Kasumi-1 (cell line): ENCODE data around the gene TRIM24.

ENCODE experiments used
- DNase-seq, 2 experiments: peaks; one replicate each; lab custom pipeline; 2025; lab: John Stamatoyannopoulos, UW

The TRIM24 gene

DNA sequence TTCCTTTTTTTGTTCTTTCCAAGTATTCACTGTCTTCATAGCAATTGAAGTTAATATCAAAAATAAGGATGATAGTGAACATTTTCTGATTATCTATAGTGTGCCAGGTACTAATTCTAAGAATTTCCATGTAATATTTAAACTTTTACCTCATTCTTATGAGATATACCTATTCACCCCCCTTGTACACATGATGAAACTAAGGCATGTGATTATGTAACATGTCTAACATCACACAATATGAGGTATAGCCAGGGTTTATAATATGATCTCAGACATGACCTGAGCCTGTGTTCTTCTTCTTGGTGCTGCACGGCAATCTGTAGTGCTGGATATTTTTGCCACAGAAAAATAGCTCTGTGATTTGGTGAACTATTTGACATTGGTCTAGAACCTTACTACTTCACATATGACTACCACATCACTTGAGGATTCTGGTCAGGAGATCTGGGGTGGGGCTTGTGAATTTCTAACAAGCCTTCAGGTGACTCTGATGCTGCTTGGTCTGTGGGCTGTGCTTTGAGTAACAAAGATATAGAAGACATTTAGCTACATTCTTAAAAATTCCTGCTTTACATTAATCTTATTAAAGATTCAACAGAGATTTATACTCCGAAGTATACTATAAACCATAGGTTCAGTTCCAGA is 79.1 kb downstream of the TRIM24 start:
- DNase-seq: no peak

DNA sequence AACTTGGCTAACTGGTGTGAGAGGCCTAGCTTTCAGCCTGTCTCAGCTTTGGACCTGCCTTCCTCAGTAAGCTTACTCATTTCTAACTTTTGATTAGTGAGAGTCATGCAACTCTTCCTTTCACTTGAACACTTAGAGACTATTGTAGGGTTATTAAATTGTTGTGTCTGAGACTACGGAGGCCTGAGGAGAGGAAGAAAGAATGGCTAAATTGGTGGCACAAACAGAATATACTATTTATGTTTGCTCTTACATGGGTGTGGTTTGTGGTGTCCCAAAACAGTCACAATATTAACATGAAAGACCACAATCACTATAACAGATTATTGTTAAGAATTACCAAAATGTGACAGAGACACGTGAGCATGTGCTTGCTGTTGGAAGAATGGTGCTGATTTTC is 82.1 kb downstream of the TRIM24 start:
- no peak for DNase-seq

DNA sequence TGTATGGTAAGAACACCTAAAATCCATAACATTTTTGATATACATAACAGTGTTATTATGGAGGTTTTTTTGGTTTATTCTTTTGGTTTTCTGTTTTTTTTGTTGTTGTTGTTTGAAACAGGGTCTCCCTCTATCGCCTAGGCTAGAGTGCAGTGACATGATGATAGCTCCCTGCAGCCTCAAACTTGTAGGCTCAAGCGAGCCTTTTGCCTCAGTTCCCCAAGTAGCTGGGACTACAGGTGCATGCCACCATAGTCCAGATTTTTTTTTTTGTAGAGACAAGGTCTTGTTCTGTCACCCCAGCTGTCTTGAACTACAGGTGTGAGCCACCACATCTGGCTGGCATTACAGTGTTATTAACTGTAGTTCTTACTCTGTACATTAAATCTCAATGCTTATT is 83.7 kb downstream of the TRIM24 start:
- DNase-seq: no peak

DNA sequence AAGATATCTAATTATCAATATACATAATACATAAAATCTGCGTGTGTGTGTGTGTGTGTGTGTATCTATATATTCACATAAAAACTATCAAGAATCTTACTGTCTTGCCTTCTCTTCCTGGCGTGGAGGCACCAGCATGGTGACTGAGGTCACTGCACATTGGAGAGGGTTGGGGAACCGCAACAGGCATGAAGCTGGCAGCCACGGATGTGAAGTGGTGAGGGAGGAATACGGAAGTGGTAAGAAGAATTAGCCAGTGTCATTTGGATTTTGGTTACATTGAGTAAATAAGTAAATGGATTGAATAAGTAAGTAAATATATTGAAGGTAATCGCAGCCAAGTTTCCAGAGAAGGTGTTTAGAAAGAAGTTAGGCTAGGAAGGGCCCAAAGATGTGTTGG is 85.1 kb downstream of the TRIM24 start:
- no peak for DNase-seq

DNA sequence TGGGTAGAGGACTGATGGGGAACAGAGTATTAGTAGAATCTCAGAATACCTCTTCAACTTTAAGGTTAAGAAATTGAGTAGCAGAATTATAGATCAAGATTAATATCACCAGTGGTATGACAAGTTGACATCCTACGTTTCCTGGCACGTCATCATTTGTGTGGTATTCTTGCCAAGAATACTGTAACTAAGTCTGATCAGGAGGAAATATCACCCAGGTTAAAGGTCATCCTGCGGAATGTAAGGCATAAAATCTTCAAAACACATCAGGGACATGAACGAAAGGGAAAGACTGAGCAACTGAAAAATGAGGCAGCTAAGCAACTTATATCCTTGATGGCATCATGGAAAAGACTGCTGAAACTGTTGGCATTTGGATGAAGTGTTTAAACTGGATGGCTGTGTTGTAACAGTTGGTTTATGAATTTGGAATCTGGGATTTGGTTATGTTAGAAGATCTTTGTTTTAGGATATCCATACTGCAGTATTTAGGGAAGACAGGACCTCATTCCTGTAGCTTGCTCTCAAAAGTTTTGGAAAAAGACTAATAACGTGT is 86.1 kb downstream of the TRIM24 start:
- DNase-seq: no peak

DNA sequence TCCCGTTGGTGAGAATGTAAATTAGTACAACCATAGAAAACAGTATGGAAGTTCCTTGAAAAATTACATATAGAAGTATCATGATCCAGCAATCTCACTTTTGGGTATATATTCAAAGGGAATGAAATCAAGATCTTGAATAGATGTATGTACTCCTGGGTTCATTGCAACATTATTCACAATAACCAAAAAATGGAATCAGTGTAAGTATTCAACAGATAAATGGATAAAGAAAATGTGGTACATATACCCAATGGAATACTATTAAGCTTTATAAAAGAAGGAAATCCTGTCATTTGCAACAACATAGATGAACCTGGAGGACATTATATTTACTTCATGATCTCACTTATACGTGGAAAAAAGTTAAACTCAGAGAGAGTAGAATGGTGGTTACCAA is 86.8 kb downstream of the TRIM24 start:
- no peak for DNase-seq

DNA sequence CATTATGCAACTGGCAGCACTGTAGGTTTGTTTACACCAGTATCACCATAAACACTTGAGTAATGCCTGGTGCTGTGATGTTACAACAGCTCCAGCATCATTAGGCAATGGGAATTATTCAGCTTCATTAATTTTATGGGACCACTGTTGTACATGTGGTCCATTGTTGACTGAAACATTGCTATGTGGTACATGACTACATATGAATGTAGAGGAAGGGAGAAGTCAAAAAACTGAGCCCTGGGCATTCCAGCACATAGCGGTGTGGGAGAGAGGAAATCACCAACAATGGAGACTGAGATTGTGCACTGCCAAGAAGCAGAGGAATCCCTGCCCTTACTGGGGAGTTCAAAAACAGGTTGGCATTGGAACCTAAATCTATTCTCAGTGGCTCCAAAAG is 89.0 kb downstream of the TRIM24 start:
- DNase-seq: no peak

DNA sequence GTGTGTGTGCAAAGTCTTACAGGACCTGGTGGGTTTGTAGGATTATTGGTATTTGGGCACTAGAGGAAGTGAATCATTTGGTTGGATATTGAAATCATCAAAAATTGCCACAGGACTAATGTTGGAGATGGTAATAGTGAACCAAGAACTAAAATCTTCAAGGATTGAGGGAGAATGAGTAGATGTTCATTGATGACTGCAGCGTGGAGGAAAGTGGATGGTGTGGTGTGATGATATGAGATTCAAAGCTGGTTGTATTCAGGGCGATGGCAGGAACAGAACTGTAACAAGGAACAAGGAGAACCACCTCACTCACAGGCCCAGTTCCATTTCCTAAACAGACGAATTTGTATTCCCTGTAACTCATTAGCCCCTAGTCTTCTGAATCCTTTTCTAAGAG is 90.3 kb downstream of the TRIM24 start:
- no peak for DNase-seq

DNA sequence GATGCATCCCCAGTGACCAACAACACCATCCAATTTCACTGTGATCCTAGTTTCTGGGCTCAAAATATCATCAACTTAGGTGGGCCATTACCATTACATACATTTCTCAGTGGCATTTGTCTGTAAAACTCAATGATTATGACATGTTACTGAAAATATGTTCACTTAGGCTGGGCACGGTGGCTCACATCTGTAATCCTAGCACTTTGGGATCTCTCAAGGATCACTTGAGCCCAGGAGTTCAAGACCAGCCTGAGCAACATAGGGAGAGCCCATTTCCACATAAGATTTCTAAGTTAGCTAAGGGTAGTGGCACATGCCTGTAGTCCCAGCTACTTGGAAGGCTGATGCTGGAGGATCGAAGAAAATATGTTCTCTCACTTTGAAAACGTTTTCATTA is 91.0 kb downstream of the TRIM24 start:
- no peak for DNase-seq

DNA sequence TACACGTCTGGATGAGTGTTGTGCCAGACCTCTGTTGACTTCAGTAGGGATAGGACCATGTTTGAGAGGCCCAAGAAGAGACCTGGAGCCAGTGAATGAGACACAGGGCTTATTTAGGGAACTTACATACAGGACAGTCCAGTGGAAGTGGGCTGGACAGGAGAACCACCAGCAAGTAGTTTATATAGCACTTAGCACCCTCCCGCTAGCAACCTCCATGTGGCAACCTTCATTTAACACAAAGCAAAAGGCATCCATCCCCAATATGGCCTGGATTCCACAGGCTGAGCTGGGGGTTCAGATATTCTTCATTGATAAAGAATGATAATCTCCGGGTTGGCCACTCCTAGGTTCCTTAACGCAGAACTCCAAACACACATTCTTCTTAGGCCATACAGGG is 93.7 kb downstream of the TRIM24 start:
- no peak for DNase-seq

DNA sequence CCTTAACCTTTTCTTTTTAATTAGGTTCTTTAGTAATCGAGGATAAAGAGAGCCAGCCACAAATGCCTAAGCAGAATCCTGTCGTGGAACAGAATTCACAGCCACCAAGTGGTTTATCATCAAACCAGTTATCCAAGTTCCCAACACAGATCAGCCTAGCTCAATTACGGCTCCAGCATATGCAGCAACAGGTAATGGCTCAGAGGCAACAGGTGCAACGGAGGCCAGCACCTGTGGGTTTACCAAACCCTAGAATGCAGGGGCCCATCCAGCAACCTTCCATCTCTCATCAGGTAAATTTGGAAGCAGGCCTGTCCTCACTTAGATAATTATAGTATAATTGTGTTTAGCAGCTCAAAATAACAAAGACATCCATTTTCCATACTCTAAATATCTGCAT is 94.6 kb downstream of the TRIM24 start:
- DNase-seq: no peak

DNA sequence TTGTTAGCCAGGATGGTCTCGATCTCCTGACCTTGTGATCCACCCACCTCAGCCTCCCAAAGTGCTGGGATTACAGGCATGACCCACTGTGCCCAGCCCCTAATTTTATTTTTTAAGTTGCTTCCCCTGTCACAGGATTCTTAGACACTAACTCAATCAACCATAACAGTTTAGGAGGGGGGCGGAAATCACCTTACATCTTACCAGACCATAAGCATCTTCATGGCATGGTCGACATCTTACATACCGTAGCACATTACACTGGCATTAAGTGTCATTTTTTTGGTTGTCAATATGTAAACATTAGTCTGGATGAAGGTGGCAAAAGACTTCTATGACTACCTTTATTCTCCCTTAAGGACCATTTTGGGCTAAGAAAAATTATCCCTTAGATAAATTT is 95.6 kb downstream of the TRIM24 start:
- no peak for DNase-seq

DNA sequence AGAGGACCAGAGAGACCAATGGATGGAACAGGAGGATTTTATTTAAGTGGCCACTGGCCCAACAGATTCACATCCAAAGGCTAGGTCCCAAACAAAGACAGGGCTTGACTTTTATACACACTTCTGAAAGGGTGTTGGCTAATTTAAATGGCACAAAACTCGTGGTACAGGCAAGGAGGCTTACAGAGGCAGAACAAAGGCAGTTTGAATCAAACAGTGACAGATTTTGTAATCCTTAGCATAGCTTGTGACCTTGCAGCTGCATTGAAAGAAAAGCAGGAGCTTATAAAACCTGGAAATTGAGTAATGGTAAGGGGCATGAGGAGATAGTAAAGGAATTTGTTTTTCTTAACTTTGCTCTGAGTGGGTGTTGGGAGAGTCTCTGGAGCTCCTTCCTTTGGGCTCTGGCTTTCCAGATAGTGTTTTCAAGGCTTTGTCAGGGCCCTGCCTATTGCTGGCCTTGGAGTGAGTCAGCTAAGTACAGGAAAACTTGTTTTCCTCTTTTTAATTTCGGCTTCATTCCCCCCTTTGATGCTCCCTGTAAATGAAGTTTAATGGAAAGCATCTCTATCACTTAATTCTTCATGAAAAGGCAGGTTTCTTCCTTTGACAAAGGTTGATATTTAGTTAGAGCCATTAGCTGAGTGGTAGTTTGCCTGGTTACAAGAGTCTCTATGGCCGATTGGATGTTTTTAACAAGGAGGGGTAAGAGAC is 96.9 kb downstream of the TRIM24 start:
- DNase-seq: no peak

DNA sequence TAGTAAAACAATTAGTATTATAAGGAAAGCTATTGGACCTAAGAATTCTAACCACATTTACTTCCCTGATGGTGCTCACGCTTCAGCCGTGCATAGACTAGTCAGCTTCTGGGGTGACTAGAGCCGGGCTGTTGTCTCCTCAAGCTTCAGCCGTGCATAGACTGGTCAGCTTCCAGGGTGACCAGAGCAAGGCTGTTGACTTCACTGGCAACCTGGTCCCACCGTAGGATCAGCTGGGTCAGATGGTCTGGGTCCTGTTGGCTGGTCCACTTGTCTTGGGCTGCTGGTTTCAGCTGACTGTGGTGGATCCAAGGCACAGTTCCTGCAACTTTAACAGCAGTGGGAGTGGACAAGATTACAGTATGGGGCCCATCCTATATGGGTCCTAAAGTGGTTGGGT is 99.4 kb downstream of the TRIM24 start:
- no peak for DNase-seq

DNA sequence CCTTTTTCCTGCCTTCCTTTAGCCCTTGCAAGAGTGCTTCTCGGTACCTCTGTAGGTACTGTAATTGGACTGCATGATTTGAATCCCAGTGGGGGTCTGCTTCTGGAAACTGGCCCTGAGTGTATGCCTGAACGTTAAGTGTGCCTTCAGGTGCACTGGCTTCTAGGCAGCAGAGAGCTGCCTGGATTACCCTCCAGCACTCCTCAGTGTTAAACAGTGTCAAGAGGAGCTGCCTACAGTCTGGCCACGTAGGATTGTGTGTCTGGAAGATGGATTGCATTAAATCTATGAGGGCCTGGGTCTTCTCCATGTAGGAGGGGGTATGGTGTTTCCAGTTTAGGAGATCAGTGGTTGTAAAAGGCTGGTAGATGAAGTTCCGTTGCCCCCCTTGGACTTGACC is 103.7 kb downstream of the TRIM24 start:
- DNase-seq: peak in 1 of 2 experiments; percentile 39

DNA sequence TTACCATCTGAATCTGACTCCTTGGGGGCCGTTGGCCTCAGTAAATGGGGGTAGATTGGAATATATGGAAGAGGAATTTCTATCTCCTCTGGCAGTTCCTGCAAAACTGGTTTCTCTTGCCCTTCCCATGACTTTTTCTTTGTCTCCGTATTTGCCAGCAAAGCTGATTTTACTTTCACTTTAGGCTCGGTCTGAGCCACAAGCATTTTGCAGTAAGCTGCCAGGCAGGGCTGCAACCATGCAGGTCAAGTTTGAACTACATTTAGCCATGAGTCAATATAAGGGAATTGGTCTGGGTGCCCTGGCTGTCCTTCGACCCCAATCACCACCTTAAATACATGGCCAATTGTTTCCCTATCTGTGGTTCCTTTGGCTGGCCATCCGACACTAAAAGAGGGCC is 104.3 kb downstream of the TRIM24 start:
- DNase-seq: peak; percentile 35 to 64

DNA sequence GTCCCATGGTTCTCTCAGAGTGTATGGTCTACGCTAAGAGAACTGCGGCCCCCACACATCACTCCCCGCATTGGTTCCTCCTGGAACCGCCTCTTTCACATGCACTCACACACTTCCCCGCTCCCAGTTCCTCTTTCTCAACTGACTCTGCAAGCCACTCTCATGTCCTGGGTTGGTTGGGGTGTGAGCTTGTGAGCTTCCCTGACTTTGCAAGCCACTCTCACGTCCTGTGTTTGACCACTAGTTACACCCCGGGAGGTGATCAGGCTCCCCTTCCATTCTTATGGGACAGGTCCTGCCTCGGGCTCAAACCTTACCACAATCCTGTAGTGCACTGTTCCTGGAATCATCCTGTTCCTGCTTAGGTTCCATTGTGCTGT is 105.0 kb downstream of the TRIM24 start:
- peak; percentile 98 for DNase-seq

DNA sequence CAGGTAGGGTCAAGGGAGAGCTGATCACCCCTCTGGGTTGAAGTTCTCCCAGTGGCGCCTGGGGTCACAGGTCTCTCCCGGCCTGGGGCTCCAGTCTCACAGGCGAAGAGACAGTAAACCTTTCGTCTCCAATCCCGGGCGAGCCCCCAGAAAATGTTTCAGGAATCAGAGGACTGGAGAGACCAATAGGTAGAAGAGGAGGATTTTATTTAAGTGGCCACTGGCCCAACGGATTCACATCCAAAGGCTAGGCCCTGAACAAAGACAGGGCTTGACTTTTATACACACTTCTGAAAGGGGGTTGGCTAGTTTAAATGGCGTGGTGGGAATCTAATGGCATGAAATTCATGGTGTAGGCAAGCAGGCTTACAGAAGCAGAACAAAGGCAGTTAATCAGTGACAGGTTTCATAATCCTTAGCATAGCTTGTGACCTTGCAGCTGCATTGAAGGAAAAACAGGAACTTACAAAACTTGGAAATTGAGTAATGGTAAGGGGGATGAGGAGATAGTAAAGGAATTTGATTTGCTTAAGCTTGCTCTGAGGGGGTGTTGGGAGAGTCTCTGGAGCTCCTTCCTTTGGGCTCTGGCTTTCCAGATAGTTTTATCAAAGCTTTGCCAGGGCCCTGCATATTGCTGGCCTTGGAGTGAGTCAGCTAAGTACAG is 105.5 kb downstream of the TRIM24 start:
- peak; percentile 92 to 94 for DNase-seq

DNA sequence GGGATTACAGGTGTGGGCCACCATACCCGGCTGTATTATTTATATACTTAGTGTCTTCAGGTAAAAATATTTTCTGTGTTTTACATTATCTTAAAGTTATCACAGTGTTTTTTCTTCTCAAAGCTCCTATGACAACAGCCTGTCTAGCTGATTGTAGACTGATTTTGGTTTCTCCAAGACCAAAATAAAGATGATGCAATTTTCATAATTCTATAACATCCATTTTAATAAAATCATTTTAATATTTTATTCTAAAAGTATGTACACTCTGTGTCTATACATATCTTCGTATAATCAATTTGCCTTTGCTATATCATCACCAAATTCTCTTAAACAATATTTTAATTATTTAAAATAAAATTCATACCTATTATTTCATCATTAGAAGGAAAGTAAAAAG is 108.6 kb downstream of the TRIM24 start:
- DNase-seq: no peak

DNA sequence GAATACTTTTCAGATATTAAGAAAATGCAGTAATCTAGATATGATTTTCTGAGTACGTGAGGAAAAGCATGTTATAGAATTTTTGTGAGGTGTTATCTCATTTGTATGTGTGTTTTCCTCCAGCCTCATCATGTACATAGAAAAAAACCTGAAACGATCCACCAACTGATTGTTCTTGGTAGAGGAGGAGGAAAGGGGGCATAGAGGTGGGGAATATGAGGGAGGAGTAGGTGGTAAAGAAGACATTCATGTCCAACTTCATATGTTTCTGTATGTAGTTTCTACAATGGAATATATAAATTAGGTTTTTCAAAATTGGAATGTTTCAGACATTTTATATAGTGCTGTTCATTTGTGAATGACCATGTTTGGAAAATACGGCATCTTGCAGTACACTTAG is 109.4 kb downstream of the TRIM24 start:
- no peak for DNase-seq

DNA sequence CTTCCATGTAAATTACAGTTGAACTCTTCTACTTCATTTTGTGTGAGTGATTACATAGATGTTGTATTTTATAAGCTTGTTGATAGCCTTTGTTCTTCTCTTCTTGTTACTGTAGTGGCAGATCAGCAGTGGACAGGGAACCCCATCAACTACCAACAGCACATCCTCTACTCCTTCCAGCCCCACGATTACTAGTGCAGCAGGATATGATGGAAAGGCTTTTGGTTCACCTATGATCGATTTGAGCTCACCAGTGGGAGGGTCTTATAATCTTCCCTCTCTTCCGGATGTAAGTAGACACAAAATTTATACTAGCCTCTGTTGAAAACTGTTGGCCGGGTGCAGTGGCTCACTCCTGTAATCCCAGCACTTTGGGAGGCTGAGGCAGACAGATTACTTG is 110.7 kb downstream of the TRIM24 start:
- no peak for DNase-seq

DNA sequence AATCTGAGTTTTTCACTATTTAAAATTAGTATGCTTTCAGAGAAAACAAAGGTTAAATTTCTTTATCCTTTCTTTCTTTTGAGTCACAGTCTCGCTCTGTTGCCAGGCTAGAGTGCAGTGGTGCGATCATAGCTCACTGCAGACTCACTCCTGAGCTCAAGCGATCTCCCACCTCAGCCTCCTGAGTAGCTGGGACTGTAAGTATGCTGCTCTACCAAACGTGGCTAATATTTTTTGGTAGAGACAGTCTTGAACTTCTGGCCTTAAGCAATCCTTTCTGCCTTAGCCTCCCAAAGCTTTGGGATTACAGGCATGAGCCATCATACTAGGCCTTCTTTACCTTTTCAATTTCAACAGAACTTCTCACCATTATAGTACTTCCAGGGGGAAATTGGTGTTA is 113.7 kb downstream of the TRIM24 start:
- DNase-seq: no peak

DNA sequence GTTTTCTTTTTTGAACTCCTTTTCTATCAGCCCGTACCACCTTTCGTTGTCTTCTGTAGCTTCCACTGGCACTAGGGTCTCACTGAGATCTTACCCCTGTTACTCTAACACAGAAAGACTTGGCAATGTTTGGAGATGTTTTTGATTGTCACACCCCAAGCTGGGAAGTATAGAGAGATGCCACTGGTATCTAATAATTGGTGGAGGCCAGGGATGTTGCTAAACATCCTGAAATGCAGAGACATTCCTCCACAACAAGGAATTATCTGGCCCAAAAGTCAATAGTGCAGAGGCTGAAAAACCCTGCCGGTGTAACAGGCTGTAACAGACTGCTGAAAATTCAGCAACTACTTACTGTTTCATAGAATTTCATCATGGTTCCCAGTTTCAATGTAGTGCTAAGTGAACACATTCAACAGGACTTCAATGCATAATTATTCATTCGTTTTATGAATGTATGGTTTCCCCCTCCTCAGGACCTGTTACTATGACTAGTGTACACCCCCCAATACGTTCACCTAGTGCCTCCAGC is 115.9 kb downstream of the TRIM24 start:
- no peak for DNase-seq
